Measurements from ENCODE around the gene ZC3H4. TPM values are rescaled to one million over a fixed set of nuclear protein-coding genes. Genes with fewer than 3 reads are reported as not detected.

Gene ZC3H4
- polyA plus RNA-seq = 27.4 TPM
- long read RNA-seq, donor 1 = 0 reads
- long read RNA-seq, donor 2, partial matches to known transcripts = 120 of 120 reads
- long read RNA-seq, donor 2, other reads (novel, unspliced or antisense) = 0 of 120 reads
- long read RNA-seq, donor 3 = 0 reads
- long read RNA-seq, donor 4 = 0 reads
- long read RNA-seq, donor 5 = 0 reads
- long read RNA-seq, donor 6, partial matches to known transcripts = 0 of 1 reads
- long read RNA-seq, donor 6, other reads (novel, unspliced or antisense) = 0 of 1 reads
- long read RNA-seq, donor 7 = 0 reads
- long read RNA-seq, donor 8, partial matches to known transcripts = 87 of 87 reads
- long read RNA-seq, donor 8, other reads (novel, unspliced or antisense) = 0 of 87 reads
- long read RNA-seq, donor 9, partial matches to known transcripts = 0 of 1 reads
- long read RNA-seq, donor 9, other reads (novel, unspliced or antisense) = 0 of 1 reads
- long read RNA-seq, donor 10, partial matches to known transcripts = 0 of 1 reads
- long read RNA-seq, donor 10, other reads (novel, unspliced or antisense) = 0 of 1 reads
- long read RNA-seq, donor 11 = 0 reads

DNA sequence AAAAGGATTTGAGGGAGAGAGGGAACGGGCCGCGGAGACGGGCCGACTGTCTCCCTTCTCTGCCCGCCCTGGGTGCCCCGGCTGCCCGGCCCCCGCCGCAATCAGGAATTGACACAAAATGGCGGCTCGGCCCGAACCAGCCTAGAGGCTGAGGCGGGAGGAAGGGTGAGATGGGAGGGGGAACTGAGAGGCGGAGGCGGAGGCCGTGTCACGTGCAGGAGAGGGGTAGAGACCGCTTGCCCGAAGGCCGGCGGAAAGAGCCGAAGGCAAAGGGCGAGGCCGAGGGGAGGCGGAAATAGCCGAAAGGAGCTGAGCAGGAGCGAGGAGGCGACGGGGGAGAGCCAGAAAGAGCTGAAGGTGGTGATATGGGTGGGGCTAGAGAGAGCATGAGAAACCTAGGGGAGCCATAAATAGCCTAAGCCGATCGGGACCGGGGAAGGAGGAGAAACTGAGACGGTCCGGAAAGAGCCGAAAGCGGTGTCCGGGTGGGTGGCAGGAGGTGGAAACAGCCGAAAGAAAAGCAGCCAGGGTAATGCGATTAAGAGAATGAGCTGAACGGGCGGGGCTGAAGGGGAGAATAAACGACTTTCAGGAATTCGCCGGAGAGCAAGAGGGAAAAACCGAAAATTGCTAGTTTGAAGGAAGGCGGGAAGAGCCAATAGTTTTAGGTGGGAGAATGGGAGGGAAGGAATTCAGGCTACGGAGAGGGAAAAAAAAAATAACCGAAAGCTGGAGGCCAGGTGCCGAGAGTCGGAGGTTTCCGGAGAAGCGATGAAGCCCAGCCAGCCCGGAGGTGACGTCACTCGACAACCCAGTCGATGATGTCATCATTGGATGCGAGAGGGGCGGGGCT is at the start of gene ZC3H4:
Gene ZC3H4 (minus strand): TSS at position 780 of the 853 bp plus-strand sequence. CDS start 1,192 bp downstream, outside the sequence.
- Histone ChIP-seq H3K4me1 (ENCODE audit: control insufficient read depth, insufficient read depth, low read length) (peaks cover 22% of the 10 kb centered on the region), H3K27me3 (ENCODE audit: control insufficient read depth, insufficient read depth, low read length) (no peaks in the 10 kb centered on the region), H3K4me3 (ENCODE audit: low read length) (peak within 1 kb of the TSS; percentile 90), H3K27ac (ENCODE audit: low read length) (peak within 1 kb of the TSS; percentile 96), H3K36me3 (ENCODE audit: control insufficient read depth, insufficient read depth, low read length) (no peaks in the 10 kb centered on the region), H3K9me3 (ENCODE audit: control insufficient read depth, low read depth, low read length) (peaks cover 3% of the 10 kb centered on the region)
- peak; percentile 100 for DNase-seq
- WGBS (ENCODE audit: insufficient coverage, low lambda C conversion rate) = 3% methylated on average over 16 of the region's 59 CpGs

GRCh38 chr19:47161876-47162489 is 48.4 kb upstream of the ZC3H4 start:
- Histone ChIP-seq H3K9me3 (ENCODE audit: control insufficient read depth, low read depth, low read length) (no peaks in the 10 kb centered on the region), H3K4me1 (ENCODE audit: control insufficient read depth, insufficient read depth, low read length) (peaks cover 18% of the 10 kb centered on the region), H3K36me3 (ENCODE audit: control insufficient read depth, insufficient read depth, low read length) (peaks cover 30% of the 10 kb centered on the region), H3K27me3 (ENCODE audit: control insufficient read depth, insufficient read depth, low read length) (no peaks in the 10 kb centered on the region), H3K4me3 (ENCODE audit: low read length) (no peak overlapping the region), H3K27ac (ENCODE audit: low read length) (no peak overlapping the region)
- no peak for DNase-seq
- 85% methylated on average over 2 of the region's 3 CpGs for WGBS (ENCODE audit: insufficient coverage, low lambda C conversion rate)

- 90% methylated on average over 2 of the region's 7 CpGs for WGBS (ENCODE audit: insufficient coverage, low lambda C conversion rate)
- Histone ChIP-seq H3K36me3 (ENCODE audit: control insufficient read depth, insufficient read depth, low read length) (peaks cover 26% of the 10 kb centered on the region), H3K27ac (ENCODE audit: low read length) (no peak overlapping the region), H3K27me3 (ENCODE audit: control insufficient read depth, insufficient read depth, low read length) (no peaks in the 10 kb centered on the region), H3K9me3 (ENCODE audit: control insufficient read depth, low read depth, low read length) (no peaks in the 10 kb centered on the region), H3K4me1 (ENCODE audit: control insufficient read depth, insufficient read depth, low read length) (peaks cover 23% of the 10 kb centered on the region), H3K4me3 (ENCODE audit: low read length) (no peak overlapping the region)
- DNase-seq = no peak
These were observed 45.4 kb upstream of the ZC3H4 start for GRCh38 chr19:47158879-47159503.

- WGBS (ENCODE audit: insufficient coverage, low lambda C conversion rate) = no CpG with 5 or more reads among the region's 8 CpGs
- peaks cover 28% of the 10 kb centered on the region for H3K36me3 ChIP-seq (ENCODE audit: control insufficient read depth, insufficient read depth, low read length)
- DNase-seq = no peak
- H3K9me3 ChIP-seq (ENCODE audit: control insufficient read depth, low read depth, low read length) = no peaks in the 10 kb centered on the region
- no peaks in the 10 kb centered on the region for H3K27me3 ChIP-seq (ENCODE audit: control insufficient read depth, insufficient read depth, low read length)
- no peak overlapping the region for H3K4me3 ChIP-seq (ENCODE audit: low read length)
- H3K27ac ChIP-seq (ENCODE audit: low read length) = peak overlapping the region; percentile 81
- H3K4me1 ChIP-seq (ENCODE audit: control insufficient read depth, insufficient read depth, low read length) = peaks cover 23% of the 10 kb centered on the region
These were observed 44.8 kb upstream of the ZC3H4 start for GRCh38 chr19:47158367-47158791.

GRCh38 chr19:47157431-47158321 is 44.1 kb upstream of the ZC3H4 start:
- peak; percentile 25 to 74 for DNase-seq
- H3K36me3 ChIP-seq (ENCODE audit: control insufficient read depth, insufficient read depth, low read length) = peaks cover 33% of the 10 kb centered on the region
- WGBS (ENCODE audit: insufficient coverage, low lambda C conversion rate) = 14% methylated on average over 1 of the region's 10 CpGs

GRCh38 chr19:47156861-47157430 is 43.4 kb upstream of the ZC3H4 start:
- Histone ChIP-seq H3K27ac (ENCODE audit: low read length) (peak overlapping the region; percentile 81), H3K4me3 (ENCODE audit: low read length) (no peak overlapping the region), H3K9me3 (ENCODE audit: control insufficient read depth, low read depth, low read length) (no peaks in the 10 kb centered on the region), H3K27me3 (ENCODE audit: control insufficient read depth, insufficient read depth, low read length) (no peaks in the 10 kb centered on the region), H3K4me1 (ENCODE audit: control insufficient read depth, insufficient read depth, low read length) (peaks cover 32% of the 10 kb centered on the region), H3K36me3 (ENCODE audit: control insufficient read depth, insufficient read depth, low read length) (peaks cover 33% of the 10 kb centered on the region)
- WGBS (ENCODE audit: insufficient coverage, low lambda C conversion rate) = 33% methylated on average over 2 of the region's 7 CpGs
- no peak for DNase-seq

More at GRCh38 chr19:47157431-47158321, 44.1 kb upstream of the ZC3H4 start:
- peaks cover 27% of the 10 kb centered on the region for H3K4me1 ChIP-seq (ENCODE audit: control insufficient read depth, insufficient read depth, low read length)
- H3K27me3 ChIP-seq (ENCODE audit: control insufficient read depth, insufficient read depth, low read length) = no peaks in the 10 kb centered on the region
- no peaks in the 10 kb centered on the region for H3K9me3 ChIP-seq (ENCODE audit: control insufficient read depth, low read depth, low read length)
- no peak overlapping the region for H3K4me3 ChIP-seq (ENCODE audit: low read length)
- H3K27ac ChIP-seq (ENCODE audit: low read length) = peak overlapping the region; percentile 81

DNA sequence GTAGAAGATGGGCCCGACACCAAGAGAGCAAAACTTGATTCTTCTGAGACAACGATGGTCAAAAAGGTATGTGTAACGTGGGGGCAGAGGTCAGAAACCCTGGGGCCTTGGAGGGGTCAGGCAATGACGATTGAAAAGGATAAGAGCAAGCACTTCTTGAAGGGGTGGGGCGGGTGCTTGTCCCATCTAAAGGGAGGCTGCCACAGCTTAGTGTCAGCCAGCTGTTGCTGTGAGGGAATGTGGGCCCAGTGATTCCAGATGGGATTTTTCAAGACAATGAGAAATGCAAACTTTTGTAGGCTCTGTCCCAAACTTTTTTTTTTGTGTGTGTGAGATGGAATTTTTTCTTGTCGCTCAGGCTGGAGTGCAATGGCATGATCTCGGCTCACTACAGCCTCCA is 41.6 kb upstream of the ZC3H4 start:
- peak in 1 of 2 donors; percentile 19 for DNase-seq
- Histone ChIP-seq H3K36me3 (ENCODE audit: control insufficient read depth, insufficient read depth, low read length) (peaks cover 38% of the 10 kb centered on the region), H3K27me3 (ENCODE audit: control insufficient read depth, insufficient read depth, low read length) (no peaks in the 10 kb centered on the region), H3K27ac (ENCODE audit: low read length) (peak overlapping the region; percentile 11), H3K9me3 (ENCODE audit: control insufficient read depth, low read depth, low read length) (no peaks in the 10 kb centered on the region), H3K4me1 (ENCODE audit: control insufficient read depth, insufficient read depth, low read length) (peaks cover 37% of the 10 kb centered on the region), H3K4me3 (ENCODE audit: low read length) (no peak overlapping the region)
- no CpG with 5 or more reads among the region's 7 CpGs for WGBS (ENCODE audit: insufficient coverage, low lambda C conversion rate)

- peaks cover 32% of the 10 kb centered on the region for H3K4me1 ChIP-seq (ENCODE audit: control insufficient read depth, insufficient read depth, low read length)
- H3K27ac ChIP-seq (ENCODE audit: low read length) = no peak overlapping the region
- H3K9me3 ChIP-seq (ENCODE audit: control insufficient read depth, low read depth, low read length) = no peaks in the 10 kb centered on the region
These were observed 39.7 kb upstream of the ZC3H4 start for GRCh38 chr19:47153266-47153665.

DNA sequence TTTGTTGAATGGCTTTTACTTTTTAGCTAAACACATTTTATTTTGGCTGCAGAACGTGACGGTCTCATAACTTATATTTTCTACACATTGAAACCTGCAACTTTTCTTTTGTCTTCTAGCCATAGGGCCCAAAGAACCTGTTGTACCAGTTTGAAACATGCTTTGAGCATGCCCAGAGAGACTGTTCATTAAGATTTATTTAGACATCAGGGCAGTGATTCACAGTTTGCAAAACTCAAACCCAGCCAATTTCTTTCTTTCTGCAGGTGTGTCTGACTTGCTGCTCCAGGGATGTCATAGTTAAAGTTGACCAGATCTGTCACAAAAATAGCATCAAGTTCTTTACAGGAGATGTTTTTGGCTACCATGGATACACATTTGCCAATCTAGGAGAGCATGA is 39.1 kb upstream of the ZC3H4 start:
- H3K4me3 ChIP-seq (ENCODE audit: low read length) = no peak overlapping the region
- peaks cover 26% of the 10 kb centered on the region for H3K4me1 ChIP-seq (ENCODE audit: control insufficient read depth, insufficient read depth, low read length)
- WGBS (ENCODE audit: insufficient coverage, low lambda C conversion rate) = 42% methylated on average over 2 of the region's 2 CpGs
- peak overlapping the region; percentile 2 for H3K27ac ChIP-seq (ENCODE audit: low read length)
- no peaks in the 10 kb centered on the region for H3K27me3 ChIP-seq (ENCODE audit: control insufficient read depth, insufficient read depth, low read length)
- no peaks in the 10 kb centered on the region for H3K9me3 ChIP-seq (ENCODE audit: control insufficient read depth, low read depth, low read length)
- peak in 1 of 2 donors; percentile 53 for DNase-seq
- peaks cover 42% of the 10 kb centered on the region for H3K36me3 ChIP-seq (ENCODE audit: control insufficient read depth, insufficient read depth, low read length)

More at GRCh38 chr19:47153266-47153665, 39.7 kb upstream of the ZC3H4 start:
- Histone ChIP-seq H3K4me3 (ENCODE audit: low read length) (no peak overlapping the region), H3K36me3 (ENCODE audit: control insufficient read depth, insufficient read depth, low read length) (peaks cover 40% of the 10 kb centered on the region), H3K27me3 (ENCODE audit: control insufficient read depth, insufficient read depth, low read length) (no peaks in the 10 kb centered on the region)
- no peak for DNase-seq
- no CpG with 5 or more reads among the region's 2 CpGs for WGBS (ENCODE audit: insufficient coverage, low lambda C conversion rate)
